Stomach (tissue), 4 donors: Measurements from ENCODE around the gene PRR23E.

ENCODE experiments used
- EP300 ChIP-seq: sonication (generic); formaldehyde crosslinking; IDR thresholded peaks from one replicate; pipeline ENCODE4 v1.6.1; 2017; ENCODE audit warnings: antibody characterized with exemption
- POLR2A ChIP-seq, 4 donors: fragments of 450-650 bp; IDR thresholded peaks; one replicate each; pipeline ENCODE4 v1.6.1; 2016; ENCODE audit warnings: antibody characterized with exemption in 4 of 4, control low read depth in 2 of 4, mild to moderate bottlenecking in 1 of 4, moderate library complexity in 1 of 4
- POLR2AphosphoS5 ChIP-seq, 3 donors: sonication (generic); formaldehyde crosslinking; IDR thresholded peaks; one replicate each; pipeline ENCODE4 v1.6.1; 2016; ENCODE audit warnings: antibody characterized with exemption in 3 of 3
- TF ChIP-seq, protein P1 (sequence below), 7 experiments: fragments of 450-650 bp in 4 of 7; fragments of 200-600 bp in 3 of 7; sonication (generic) in 3 of 7; IDR thresholded peaks; one replicate each; pipeline ENCODE4 v1.5.1; 2016 to 2019; ENCODE audit warnings: antibody characterized with exemption in 7 of 7, control low read depth in 2 of 7, mild to moderate bottlenecking in 1 of 7

DNA sequence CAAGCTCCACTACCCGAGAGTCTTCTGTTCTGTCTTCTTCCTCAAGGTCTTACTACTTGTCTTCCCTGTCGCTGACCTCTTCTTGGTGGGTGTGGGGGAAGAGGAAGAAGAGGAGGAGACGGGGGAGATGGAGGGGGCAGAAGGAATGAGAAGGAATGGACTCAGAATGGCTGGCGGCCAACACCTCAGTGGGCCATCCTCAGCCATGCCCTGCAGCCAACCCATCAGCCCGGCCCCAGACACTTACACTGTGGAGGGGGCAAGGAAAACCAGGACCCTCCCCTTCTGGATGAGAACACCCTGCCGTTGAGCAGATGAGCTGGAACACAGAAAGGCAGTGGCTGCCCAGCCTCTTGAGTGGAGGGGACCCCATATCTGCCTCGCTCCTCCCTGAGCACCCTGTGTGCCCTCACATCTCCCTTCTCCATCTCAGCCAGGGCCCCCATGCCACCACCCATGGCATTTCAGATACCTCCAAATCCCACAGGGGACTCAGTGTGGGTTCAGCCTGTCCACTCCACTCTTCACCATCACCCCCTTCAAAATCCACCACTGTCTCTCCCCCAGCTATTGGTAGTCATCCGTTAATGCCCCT is 45.5 kb upstream of the PRR23E start:
- TF ChIP-seq POLR2A (IDR thresholded peaks at IDR 0.05) (no peak), EP300 (no peak), POLR2AphosphoS5 (IDR thresholded peaks at IDR 0.05) (no peak)
- TF ChIP-seq, protein P1, sequence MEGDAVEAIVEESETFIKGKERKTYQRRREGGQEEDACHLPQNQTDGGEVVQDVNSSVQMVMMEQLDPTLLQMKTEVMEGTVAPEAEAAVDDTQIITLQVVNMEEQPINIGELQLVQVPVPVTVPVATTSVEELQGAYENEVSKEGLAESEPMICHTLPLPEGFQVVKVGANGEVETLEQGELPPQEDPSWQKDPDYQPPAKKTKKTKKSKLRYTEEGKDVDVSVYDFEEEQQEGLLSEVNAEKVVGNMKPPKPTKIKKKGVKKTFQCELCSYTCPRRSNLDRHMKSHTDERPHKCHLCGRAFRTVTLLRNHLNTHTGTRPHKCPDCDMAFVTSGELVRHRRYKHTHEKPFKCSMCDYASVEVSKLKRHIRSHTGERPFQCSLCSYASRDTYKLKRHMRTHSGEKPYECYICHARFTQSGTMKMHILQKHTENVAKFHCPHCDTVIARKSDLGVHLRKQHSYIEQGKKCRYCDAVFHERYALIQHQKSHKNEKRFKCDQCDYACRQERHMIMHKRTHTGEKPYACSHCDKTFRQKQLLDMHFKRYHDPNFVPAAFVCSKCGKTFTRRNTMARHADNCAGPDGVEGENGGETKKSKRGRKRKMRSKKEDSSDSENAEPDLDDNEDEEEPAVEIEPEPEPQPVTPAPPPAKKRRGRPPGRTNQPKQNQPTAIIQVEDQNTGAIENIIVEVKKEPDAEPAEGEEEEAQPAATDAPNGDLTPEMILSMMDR (IDR thresholded peaks at IDR 0.05) = no peak
